Endodermal cell (in vitro differentiated cells): ENCODE results near the gene TMCO1. TPM values are rescaled to one million over a fixed set of nuclear protein-coding genes. Genes with fewer than 3 reads are reported as not detected.

ENCODE experiments used
- DNase-seq: peaks from one replicate; pipeline ENCODE4 v3.0.0-alpha.2; 2017
- H3K27ac ChIP-seq: 2 replicates; pipeline ENCODE4 v1.5.1; 2013; ENCODE audit warnings: mild to moderate bottlenecking, low read depth, low read length, moderate library complexity
- H3K27me3 ChIP-seq: 2 replicates; pipeline ENCODE4 v1.6.1; 2013; ENCODE audit warnings: mild to moderate bottlenecking, low read length, moderate library complexity; ENCODE audit not compliant: insufficient read depth, control insufficient read depth, poor library complexity, severe bottlenecking
- H3K36me3 ChIP-seq: 2 replicates; pipeline ENCODE4 v1.7.0; 2013; ENCODE audit warnings: mild to moderate bottlenecking, low read length, moderate library complexity; ENCODE audit not compliant: control insufficient read depth, insufficient read depth
- H3K4me1 ChIP-seq: one replicate; pipeline ENCODE4 v1.7.0; 2013; ENCODE audit warnings: low read length; ENCODE audit not compliant: control insufficient read depth, insufficient read depth
- H3K4me3 ChIP-seq: 2 replicates; pipeline ENCODE4 v1.5.1; 2013; ENCODE audit warnings: mild to moderate bottlenecking, low read length, moderate library complexity
- H3K9ac ChIP-seq: 2 replicates; pipeline ENCODE4 v1.6.1; 2013; ENCODE audit warnings: mild to moderate bottlenecking, low read length, moderate library complexity; ENCODE audit not compliant: poor library complexity, severe bottlenecking; ENCODE audit errors: extremely low read depth
- H3K9me3 ChIP-seq: 2 replicates; pipeline ENCODE4 v1.6.1; 2013; ENCODE audit warnings: mild to moderate bottlenecking, low read length, moderate library complexity; ENCODE audit not compliant: control insufficient read depth
- H3K27ac Mint-ChIP-seq: 2 replicates; pipeline ENCODE4 v1.8.0; 2020; ENCODE audit warnings: mixed read lengths
- H3K27me3 Mint-ChIP-seq: 2 replicates; pipeline ENCODE4 v1.8.0; 2021; ENCODE audit warnings: mild to moderate bottlenecking, mixed read lengths; ENCODE audit not compliant: insufficient read depth
- H3K36me3 Mint-ChIP-seq: 2 replicates; pipeline ENCODE4 v1.8.0; 2020; ENCODE audit warnings: low read depth, mixed read lengths
- H3K4me1 Mint-ChIP-seq: 2 replicates; pipeline ENCODE4 v1.8.0; 2020; ENCODE audit warnings: mixed read lengths
- H3K4me3 Mint-ChIP-seq: 2 replicates; pipeline ENCODE4 v1.8.0; 2020; ENCODE audit warnings: mild to moderate bottlenecking, moderate library complexity, mixed read lengths
- H3K9me3 Mint-ChIP-seq: 2 replicates; pipeline ENCODE4 v1.8.0; 2020; ENCODE audit warnings: mild to moderate bottlenecking, mixed read lengths
- CTCF ChIP-seq: fragments of 200-600 bp; sonication (generic); conservative IDR thresholded peaks from 2 replicates; pipeline ENCODE4 v1.5.0; 2021; ENCODE audit warnings: antibody characterized with exemption, mild to moderate bottlenecking
- WGBS, 2 experiments: methylation state at CpG; one replicate each; pipeline versions ENCODE4 v1.1.5 to v1.1.7; 2013; ENCODE audit warnings: missing lambda C conversion rate in 2 of 2, mixed read lengths in 1 of 2; ENCODE audit not compliant: insufficient coverage in 1 of 2, insufficient read length in 1 of 2; 5-methylcytosine and 5-hydroxymethylcytosine counted together
- total RNA-seq, 2 donors: library from RNA; stranded (reverse); fragmentation: NEBNext Ultra II Directional in 1 of 2; extraction: Animal tissue kit (Norgen Biotek cat#: 25700) in 1 of 2; gene quantifications; 2 replicates in 1 of 2; 3 replicates in 1 of 2; pipeline ENCODE4 v1.2.1, GENCODE V29; 2021

The TMCO1 gene
- total RNA-seq, 2 donors from 2014 or later, result 76.2 to 79.6 TPM

- no peak overlapping the region for H3K9ac ChIP-seq
- no peak for DNase-seq
- no peak for TF ChIP-seq CTCF
- H3K4me3 ChIP-seq, result no peak overlapping the region
- H3K9me3 Mint-ChIP-seq, result no peaks in the 10 kb centered on the region
- H3K4me1 ChIP-seq, result no peaks in the 10 kb centered on the region
- peaks cover 2% of the 10 kb centered on the region for H3K4me1 Mint-ChIP-seq
- no peak overlapping the region for H3K4me3 Mint-ChIP-seq
- no peak overlapping the region for H3K27ac Mint-ChIP-seq
- H3K27me3 Mint-ChIP-seq, result no peaks in the 10 kb centered on the region
- 92 to 100% methylated on average over 2 of the region's 3 CpGs for WGBS, 2 experiments
- H3K9me3 ChIP-seq, result no peaks in the 10 kb centered on the region
- H3K27me3 ChIP-seq, result no peaks in the 10 kb centered on the region
- H3K36me3 ChIP-seq, result peaks cover 27% of the 10 kb centered on the region
- peaks cover 25% of the 10 kb centered on the region for H3K36me3 Mint-ChIP-seq
- H3K27ac ChIP-seq, result no peak overlapping the region
Measured at GRCh38 chr1:165734906-165735305, 33.8 kb downstream of the TMCO1 start.

- H3K4me1 Mint-ChIP-seq, result no peaks in the 10 kb centered on the region
- no peaks in the 10 kb centered on the region for H3K27me3 ChIP-seq
- H3K36me3 Mint-ChIP-seq, result peaks cover 18% of the 10 kb centered on the region
- no peaks in the 10 kb centered on the region for H3K9me3 Mint-ChIP-seq
- no peaks in the 10 kb centered on the region for H3K9me3 ChIP-seq
- whole genome bisulfite sequencing, 2 experiments, result 88% methylated on average over 1 of the region's 2 CpGs; no CpG with 5 or more reads in 1 of the 2 experiments
- H3K27me3 Mint-ChIP-seq, result no peaks in the 10 kb centered on the region
- no peak overlapping the region for H3K27ac ChIP-seq
- no peak overlapping the region for H3K4me3 Mint-ChIP-seq
- no peak overlapping the region for H3K9ac ChIP-seq
- no peak overlapping the region for H3K4me3 ChIP-seq
- H3K4me1 ChIP-seq, result no peaks in the 10 kb centered on the region
- H3K36me3 ChIP-seq, result peaks cover 38% of the 10 kb centered on the region
- TF ChIP-seq CTCF, result no peak
- DNase-seq, result no peak
- H3K27ac Mint-ChIP-seq, result no peak overlapping the region
Measured at GRCh38 chr1:165726841-165727240, 41.8 kb downstream of the TMCO1 start.

GRCh38 chr1:165726169-165726568, 42.5 kb downstream of the TMCO1 start:
- Histone ChIP-seq H3K9ac (no peak overlapping the region), H3K9me3 (no peaks in the 10 kb centered on the region), H3K27ac (no peak overlapping the region), H3K4me3 (no peak overlapping the region), H3K36me3 (peaks cover 38% of the 10 kb centered on the region), H3K4me1 (no peaks in the 10 kb centered on the region), H3K27me3 (no peaks in the 10 kb centered on the region)
- no peaks in the 10 kb centered on the region for H3K9me3 Mint-ChIP-seq
- H3K27me3 Mint-ChIP-seq, result no peaks in the 10 kb centered on the region
- H3K4me3 Mint-ChIP-seq, result no peak overlapping the region
- 90% methylated on average over 2 of the region's 2 CpGs; no CpG with 5 or more reads in 1 of the 2 experiments for WGBS, 2 experiments
- DNase-seq, result no peak
- TF ChIP-seq CTCF, result no peak
- no peaks in the 10 kb centered on the region for H3K4me1 Mint-ChIP-seq
- H3K36me3 Mint-ChIP-seq, result peaks cover 18% of the 10 kb centered on the region
- no peak overlapping the region for H3K27ac Mint-ChIP-seq
